ENCODE results near the gene TUBB2A.
A peak's percentile ranks its signal among the peaks of the same experiment; 100 is the strongest.
"Not testable (repeated sequence)": the region's sequence is repeated elsewhere in the genome, so short reads cannot be mapped to it uniquely, and the experiment has no call there.

The TUBB2A gene

DNA sequence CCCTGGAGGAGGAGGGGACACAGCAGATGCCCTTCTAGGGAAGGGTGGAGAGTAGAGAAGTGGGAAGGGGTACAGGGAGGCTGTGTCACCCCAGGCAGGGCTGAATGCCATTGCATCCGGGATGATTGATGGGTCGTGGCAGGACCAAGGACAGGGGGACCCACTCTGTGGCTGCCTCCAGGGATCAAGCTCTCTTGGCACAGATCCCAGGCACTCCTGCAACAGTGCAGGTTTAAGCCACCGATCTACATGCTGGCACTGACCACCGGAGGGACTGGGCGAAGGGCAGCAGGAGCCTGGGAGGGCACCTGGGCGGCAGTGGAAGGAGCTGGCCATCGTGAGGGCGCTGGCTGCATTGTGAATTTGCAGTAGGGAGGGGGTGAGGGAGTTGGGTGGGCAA is 22.6 kb upstream of the TUBB2A start:
- not testable (repeated sequence) for DNase-seq

DNA sequence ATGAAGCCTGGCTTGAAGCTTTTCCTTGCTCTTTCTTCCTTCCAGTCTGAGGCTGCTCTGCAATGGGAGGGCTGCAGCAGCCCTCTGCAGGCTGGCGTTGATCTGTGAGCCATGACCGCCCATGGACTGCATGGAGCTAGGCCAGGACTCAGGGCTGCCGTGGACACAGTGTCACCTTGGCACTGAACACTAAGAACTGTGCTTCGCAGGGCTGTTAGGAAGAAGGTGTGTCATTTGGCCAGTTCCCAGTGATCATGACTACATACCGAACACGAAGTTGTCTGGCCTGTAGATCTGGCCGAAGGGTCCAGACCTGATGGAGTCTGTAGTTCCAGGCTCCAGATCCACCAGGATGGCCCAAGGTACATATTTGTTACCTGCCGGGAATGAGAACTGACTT is 21.3 kb upstream of the TUBB2A start:
- not testable (repeated sequence) for DNase-seq

DNA sequence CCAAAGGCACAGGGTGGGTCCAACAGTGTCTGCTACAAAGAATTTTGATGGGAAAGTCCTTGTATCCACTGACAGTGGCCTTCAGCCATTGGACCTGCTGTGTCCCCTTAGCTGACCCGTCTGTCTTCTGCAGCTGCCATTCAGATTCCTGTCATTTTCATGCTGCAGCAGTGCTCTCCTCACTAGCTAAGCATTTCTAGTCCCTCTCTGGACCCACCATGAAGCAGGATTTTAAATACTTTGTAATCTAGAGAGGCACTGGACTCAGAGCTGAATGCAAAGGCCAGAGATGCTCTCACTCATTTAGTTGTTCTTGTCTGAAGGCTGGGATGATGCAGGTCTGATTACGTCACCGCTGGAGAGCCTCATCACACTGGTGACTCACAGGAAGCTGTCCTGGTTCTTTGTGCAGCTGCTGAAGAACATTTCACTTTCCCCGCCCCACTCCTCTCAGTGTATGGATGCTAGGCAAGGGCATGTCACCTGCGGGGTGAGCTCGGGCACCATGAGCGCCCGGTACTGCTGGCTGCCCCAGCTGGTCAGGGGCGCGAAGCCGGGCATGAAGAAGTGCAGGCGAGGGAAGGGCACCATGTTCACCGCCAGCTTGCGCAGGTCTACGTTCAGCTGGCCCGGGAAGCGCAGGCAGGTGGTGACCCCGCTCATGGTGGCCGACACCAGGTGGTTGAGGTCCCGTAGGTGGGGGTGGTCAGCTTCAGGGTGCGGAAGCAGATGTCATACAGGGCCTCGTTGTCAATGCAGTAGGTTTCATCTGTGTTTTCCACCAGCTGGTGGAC is 19.4 kb upstream of the TUBB2A start:
- DNase-seq = peak; percentile 17

DNA sequence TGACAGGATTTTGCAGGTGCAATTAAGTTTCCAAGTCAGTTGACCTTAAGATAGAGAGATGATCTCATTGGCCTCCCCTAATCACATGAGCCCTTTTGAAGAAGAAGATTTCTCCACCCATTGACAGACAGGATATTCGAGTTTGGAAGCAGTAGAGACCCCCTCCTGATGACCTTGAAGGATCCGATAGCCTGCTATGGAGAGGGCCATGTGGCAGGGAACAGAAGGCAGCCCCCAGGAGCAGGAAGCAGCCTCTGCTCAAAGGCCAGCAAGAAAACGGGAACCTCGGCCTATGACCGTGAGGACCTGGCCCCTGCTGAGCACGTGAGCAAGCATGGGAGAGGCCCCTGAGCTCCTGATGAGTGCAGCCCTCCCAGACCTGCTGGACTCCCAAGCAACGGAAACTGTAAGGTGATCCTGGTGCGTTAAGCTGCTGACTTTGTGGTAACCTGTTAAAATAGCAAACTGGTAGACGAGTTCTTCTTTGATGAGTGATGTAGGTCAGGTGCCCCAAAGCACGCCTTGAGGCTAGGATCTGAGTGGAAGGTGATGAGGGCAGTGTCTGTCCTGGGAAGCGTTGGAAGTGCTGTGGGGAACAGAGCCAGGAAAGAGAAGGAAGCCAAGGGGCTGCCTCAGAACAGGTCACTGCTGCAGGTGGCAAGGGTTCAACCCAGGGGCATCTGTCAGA is 18.5 kb upstream of the TUBB2A start:
- no peak for DNase-seq

DNA sequence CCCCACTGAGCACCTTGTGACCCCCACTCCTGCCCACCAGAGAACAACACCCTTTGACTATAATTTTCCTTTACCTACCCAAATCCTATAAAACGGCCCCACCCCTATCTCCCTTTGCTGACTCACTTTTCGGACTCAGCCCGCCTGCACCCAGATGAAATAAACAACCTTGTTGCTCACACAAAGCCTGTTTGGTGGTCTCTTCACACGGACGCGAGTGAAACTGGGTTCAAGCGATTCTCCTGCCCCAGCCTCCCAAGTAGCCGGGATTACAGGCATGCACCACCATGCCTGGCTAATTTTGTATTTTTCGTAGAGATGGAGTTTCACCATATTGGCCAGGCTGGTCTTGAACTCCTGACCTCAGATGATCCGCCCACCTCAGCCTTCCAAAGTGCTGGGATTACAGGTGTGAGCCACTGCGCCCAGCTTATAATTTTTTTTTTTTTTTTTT is 16.3 kb upstream of the TUBB2A start:
- not testable (repeated sequence) for DNase-seq

DNA sequence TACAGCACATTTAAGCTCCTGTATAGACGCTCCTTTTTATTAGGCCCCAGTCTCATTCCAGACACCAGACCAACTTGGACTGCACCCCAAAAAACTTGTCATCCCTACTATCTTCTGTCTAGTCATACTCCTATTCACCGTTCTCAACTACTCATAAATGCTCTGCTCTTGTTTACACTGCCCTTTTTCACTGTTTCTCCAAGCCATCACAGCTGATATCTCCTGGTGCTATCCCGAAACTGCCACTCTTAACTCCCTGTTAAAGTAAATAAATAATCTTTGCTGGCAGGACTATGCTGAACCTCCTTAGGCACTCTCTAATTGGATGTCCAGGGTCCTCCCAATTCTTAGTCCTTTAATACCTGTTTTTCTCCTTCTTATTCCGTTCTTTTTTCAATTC is 15.4 kb upstream of the TUBB2A start:
- not testable (repeated sequence) for DNase-seq

DNA sequence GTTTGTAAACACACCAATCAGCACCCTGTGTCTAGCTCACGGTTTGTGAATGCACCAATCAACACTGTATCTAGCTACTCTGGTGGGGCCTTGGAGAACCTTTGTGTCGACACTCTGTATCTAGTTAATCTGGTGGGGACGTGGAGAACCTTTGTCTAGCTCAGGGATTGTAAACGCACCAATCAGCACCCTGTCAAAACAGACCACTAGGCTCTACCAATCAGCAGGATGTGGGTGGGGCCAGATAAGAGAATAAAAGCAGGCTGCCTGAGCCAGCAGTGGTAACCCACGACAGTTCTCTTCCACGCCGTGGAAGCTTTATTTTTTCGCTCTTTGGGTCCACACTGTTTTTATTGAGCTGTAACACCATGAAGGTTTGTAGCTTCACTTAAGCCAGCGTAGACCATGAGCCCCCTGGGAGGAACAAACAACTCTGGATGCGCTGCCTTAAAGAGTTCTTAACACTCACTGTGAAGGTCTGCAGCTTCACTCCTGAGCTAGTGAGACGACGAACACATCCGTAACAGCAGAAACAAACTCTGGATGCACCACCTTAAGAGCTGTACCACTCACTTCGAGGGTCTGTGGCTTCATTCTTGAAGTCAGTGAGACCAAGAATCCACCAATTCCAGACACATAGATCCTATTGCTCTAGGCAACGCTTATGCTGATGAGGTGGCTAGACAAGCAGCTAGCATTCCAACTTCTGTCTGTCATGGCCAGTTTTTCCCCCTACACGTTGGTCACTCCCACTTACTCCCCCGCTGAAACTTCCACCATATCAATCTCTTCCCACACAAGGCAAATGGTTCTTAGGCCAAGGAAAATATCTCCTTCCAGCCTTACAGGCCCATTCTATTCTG is 14.2 kb upstream of the TUBB2A start:
- DNase-seq = not testable (repeated sequence)

DNA sequence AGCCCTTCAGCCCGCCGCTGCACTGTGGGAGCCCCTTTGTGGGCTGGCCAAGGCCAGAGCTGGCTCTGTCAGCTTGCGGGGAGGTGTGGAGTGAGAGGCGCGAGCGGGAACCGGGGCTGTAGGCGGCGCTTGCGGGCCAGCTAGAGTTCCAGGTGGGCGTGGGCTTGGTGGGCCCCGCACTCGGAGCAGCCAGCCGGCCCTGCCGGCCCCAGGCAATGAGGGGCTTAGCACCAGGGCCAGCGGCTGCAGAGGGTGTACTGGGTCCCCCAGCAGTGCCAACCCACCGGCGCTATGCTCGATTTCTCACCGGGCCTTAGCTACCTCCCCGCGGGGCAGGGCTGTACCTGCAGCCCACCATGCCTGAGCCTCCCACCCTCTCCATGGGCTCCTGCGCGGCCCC is 13.3 kb upstream of the TUBB2A start:
- not testable (repeated sequence) for DNase-seq

DNA sequence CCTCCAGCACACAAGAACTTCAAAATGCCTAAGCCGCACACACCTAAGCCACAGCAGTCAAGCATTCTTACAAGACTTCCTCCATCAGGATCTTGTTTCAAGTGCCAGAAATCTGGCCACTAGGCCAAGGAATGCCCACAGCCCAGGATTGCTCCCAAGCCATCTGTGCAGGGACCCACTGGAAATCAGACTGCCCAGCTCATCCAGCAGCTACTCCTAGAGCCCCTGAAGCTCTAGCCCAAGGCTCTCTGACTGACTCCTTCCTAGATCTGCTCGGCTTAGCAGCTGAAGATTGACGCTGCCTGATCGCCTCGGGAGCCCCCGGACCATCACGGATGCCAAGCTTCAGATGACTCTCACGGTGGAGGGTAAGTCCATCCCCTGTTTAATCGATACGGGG is 10.7 kb upstream of the TUBB2A start:
- DNase-seq = not testable (repeated sequence)

DNA sequence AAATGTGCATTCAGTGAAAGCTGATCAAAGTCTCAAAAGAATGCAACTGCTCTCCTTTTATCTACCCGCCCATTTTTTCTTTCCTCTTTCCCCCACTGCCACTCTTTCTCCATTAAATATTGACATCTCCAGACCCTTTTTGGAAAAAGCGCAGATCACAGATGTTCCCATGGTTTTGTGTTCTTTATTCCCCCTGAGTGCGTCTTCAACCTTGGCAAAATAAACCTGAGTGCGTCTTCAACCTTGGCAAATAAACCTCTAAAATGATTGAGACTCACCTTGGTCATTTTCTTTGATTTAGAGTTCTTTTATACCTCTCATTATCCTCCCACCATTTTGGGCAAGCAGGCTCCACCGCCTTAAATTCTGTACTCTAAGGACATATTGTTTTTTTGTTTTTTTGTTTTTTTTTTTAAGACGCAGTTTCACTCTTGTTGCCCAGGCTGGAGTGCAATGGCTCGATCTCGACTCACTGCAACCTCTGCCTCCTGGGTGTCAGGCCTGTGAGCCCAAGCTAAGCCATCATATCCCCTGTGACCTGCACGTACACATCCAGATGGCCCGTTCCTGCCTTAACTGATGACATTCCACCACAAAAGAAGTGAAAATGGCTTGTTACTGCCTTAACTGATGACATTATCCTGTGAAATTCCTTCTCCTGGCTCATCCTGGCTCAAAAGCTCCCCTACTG is 9.3 kb upstream of the TUBB2A start:
- DNase-seq = not testable (repeated sequence)

DNA sequence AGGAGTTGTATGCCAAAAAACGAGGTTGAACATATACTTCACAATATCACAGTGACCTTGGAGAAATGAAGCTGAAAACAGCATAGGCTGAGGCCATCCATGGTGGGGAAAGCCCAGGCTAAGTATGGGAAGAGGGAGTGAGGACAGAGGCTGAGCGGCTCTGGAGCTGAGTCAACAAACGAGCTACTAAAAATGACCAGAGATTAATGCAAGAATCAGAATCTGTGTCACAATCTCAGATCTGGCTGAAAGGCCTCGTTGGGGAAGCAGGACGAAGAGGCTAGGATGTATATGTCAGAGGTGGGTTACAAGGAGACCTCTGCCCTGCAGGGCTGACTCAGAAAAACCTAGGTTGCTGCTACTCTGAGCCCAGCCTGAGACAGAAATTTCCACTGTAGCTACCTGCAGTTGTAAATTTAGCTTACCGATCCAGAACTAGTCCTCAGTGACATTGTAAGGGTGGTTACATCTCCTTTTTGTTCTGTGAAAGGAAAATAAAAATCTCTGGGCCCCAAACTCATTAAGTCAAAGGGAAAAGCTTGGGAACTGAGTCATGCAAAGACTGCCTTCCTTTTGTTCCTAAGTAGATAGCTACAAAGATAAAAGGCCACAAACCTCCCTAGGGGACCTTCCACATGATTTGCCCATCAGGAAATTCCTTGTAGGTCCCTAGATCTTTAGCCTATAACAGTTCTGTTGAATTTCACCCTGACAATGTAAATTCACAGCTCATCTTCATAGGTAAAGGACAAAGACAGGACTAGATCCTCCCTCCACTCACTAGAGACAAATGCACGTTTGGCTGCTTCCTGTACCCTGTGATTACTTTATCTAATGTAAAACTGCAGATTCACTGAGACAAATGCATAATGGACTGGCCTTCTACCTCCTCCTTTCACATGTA is 8.5 kb upstream of the TUBB2A start:
- DNase-seq = no peak

DNA sequence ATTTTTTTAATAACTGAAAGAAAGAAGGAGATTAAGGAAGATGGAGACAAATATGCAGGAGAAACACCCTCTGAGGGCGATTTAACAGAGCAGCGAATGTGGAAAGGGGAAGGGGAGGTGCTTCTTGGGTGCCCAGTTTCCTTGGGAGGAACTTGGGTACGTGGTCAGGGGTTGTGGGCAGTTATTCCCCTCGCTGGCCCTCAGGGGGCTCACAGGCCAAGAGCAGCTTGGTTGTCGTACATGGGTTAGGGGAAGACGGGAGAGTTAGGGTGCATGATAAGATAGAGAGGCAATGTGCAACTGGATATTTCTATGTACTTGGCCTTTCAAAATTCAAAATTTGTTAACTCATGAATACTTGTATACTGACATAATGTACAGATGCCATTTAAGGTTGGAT is 7.0 kb upstream of the TUBB2A start:
- no peak for DNase-seq

DNA sequence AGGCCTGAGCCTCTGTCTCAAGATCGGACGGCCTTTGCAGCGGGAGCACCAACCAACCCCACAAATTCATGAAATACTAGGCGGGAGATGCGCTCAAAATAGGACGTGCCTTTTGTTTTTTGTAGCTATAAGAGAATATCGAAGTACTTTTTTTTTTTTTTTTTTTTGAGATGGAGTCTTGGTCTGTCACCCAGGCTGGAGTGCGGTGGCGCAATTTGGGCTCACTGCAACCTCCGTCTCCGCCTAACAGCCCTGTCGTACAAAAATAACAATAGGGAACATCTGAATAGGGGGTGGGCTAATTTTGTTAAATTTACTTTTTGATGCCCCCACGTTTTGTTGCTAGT is 5.9 kb upstream of the TUBB2A start:
- DNase-seq = no peak

DNA sequence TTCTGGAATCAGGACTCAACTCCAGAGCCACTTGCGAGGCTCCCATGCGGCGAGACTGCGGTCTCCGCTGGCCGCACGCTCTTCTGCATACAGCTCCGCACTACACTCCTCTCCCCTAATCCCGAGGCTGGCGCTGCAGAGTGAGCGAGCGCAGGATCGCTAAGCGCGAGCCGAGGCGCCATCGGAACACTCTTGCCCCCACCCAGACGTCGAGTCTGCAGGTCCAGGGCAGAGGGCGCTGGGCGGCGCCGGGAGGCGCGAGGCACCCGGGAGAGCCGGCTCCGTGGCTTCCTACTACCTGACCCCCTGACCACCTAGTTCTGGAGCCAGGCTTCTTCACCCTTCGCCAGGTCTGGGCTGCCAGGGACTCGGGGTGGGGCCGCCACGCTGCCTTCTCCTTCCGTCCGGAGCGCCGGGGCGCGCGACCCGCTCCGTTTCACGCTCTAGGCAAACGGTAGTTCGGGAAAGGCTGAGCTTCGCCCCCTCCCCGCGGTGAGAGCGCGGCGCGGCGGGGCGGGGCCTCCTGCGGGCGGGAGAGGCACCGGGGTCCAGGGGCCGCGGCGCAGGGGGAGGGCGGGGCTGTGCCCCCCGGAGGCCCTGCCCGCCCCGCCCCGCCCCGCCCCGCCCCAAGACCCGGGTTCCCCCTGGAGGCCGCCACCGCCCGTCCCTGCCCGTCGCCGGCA is 5.4 kb upstream of the TUBB2A start:
- peak; percentile 53 for DNase-seq

DNA sequence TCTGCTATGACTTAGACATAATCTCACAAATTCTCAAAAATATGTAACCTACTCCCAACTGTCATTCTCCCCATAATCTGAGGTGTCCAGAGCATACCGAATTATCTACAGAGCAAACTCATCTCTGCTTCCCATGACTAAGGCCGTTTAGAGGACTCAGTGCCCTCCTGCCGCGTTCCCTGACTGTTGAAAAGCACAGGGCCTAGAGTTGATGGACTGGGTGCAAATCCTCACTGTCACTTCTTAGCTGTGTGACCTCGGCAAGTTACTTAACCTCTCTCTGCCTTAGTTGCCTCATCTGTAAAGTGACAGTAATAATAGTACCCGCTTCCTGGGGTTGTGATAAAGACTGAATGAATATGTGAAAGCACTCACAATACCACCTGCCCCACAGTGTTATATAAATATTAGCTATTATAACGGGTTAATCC is 4.7 kb upstream of the TUBB2A start:
- no peak for DNase-seq

DNA sequence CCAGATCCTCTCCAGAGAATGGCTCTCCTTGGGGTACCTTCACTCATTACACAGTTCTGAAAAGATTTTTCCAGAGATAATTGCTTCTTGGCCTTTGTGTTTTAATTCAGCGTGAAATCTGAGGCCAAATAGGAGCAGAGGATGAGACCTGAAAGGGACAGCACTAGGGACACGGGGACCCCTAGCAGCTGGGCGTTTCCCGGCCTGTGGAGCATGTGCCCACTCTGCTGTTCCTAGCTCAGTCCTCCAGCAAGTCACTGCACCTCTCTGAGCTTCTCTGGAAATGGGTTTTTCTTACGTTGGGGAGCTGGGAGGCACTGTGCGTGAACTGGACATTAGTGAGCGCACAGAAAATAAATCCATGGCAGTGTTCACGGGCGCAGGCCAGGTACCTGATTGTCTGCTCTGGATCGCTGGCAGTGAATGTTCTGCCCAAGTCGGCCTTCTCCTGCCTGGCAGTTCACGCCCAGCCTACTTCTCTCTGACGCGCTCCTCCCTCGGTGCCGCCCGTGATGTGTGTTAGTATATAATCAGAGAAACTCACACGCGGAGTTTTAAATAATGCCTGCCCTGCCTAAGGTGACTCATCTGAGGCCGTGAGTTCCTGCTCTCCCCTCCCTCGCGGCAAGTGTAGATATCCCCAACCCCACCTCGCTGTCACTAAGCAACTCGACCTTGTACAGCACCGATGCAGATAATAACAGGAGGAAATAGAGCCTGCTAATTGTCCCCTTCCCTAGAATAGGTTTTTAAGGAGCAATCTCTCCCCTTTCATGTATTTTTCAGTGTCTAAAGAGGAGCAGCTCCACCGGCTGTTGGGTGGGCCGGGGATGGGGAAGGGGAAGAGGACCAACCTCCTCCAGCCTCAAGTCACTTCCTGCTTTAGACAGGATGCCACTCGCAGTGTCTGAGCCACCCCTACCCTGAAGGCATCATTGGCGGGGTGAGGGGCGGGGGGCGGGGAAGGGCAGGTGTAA is 2.7 kb upstream of the TUBB2A start:
- peak; percentile 46 for DNase-seq

DNA sequence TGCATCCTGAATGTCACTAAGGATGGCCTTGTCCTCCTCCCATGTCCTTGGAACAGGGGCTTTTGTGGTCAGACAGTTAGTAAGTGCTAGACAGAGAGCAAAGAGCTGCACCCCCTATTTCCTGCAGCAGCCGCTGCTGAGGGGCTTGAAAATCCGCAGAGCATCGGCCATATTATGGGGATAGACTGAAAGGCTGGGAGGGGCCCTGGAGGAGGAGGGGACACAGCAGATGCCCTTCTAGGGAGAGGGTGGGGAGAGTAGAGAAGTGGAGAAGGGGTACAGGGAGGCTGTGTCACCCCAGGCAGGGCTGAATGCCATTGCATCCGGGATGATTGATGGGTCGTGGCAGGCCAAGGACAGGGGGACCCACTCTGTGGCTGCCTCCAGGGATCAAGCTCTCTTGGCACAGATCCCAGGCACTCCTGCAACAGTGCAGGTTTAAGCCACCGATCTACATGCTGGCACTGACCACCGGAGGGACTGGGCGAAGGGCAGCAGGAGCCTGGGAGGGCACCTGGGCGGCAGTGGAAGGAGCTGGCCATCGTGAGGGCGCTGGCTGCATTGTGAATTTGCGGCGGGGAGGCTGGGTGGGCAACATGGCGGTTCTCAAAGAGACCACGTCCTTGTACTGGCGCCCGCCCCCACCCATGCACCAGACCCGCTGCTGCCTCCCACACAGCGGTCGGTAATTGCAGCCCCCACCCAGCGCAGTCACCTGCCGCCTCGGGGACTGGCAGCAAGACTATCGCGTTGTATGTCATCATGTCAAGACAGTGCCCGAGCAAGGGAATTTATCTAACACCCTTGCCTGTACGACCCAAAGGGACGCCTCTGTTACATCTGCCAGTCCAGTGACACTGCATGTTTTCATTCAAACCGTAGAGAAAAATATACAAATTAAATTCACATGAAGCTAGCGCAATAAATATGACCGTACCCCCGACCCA is 887 bp downstream of the TUBB2A start:
- peak; percentile 19 for DNase-seq

DNA sequence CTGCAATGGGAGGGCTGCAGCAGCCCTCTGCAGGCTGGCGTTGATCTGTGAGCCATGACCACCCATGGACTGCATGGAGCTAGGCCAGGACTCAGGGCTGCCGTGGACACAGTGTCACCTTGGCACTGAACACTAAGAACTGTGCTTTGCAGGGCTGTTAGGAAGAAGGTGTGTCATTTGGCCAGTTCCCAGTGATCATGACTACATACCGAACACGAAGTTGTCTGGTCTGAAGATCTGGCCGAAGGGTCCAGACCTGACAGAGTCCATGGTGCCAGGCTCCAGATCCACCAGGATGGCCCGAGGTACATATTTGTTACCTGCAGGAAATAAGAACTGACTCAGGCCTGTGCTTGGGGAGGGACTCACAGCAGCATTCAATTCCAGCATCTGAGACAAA is 1.9 kb downstream of the TUBB2A start:
- not testable (repeated sequence) for DNase-seq

DNA sequence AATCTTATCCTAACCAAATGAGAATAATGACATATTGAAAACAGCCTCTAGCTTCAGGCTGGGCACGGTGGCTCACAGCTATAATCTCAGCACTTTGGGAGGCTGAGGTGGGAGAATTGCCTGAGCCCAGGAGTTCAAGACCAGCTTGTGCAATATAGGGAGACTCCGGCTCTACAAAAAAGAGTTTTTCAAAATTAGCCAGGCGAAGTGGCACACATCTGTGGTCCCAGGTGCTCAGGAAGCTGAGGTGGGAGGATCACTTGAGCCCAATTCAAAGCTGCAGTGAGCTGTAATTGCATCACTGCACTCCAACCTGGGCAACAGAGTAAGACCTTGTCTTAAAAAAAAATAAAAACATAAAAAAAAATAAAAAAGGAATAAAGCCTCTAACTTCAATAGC is 4.7 kb downstream of the TUBB2A start:
- no peak for DNase-seq

Measured in stimulated activated CD4-positive, alpha-beta T cell treated with anti-CD3 and anti-CD28 coated beads, Interleukin-12 subunit alpha, Interleukin-12 subunit beta, amount 100 ng/mL, for 4 hours (primary cell).